Measurements from ENCODE around the gene SNTG2.

Gene SNTG2

GRCh38 chr2:1010415-1010930 is 59.8 kb downstream of the SNTG2 start:
- no peak for TF ChIP-seq CTCF (IDR thresholded peaks at IDR 0.05; ENCODE audit: insufficient read depth, low read depth, low read length, missing control alignments)
- no peak for DNase-seq (ENCODE audit: low read depth)
- H3K4me3 ChIP-seq (ENCODE audit: low read depth, low read length), result no peak overlapping the region

- no peak overlapping the region for H3K4me3 ChIP-seq (ENCODE audit: low read depth, low read length)
- TF ChIP-seq CTCF (IDR thresholded peaks at IDR 0.05; ENCODE audit: insufficient read depth, low read depth, low read length, missing control alignments), result no peak
Measured at GRCh38 chr2:1011006-1011405, 60.4 kb downstream of the SNTG2 start.

GRCh38 chr2:1011985-1012384 is 61.3 kb downstream of the SNTG2 start:
- no peak for DNase-seq (ENCODE audit: low read depth)
- TF ChIP-seq CTCF (IDR thresholded peaks at IDR 0.05; ENCODE audit: insufficient read depth, low read depth, low read length, missing control alignments), result no peak
- no peak overlapping the region for H3K4me3 ChIP-seq (ENCODE audit: low read depth, low read length)

More at GRCh38 chr2:1011006-1011405, 60.4 kb downstream of the SNTG2 start:
- no peak for DNase-seq (ENCODE audit: low read depth)

GRCh38 chr2:1014802-1015201 is 64.2 kb downstream of the SNTG2 start:
- TF ChIP-seq CTCF (IDR thresholded peaks at IDR 0.05; ENCODE audit: insufficient read depth, low read depth, low read length, missing control alignments), result no peak
- no peak for DNase-seq (ENCODE audit: low read depth)
- no peak overlapping the region for H3K4me3 ChIP-seq (ENCODE audit: low read depth, low read length)

GRCh38 chr2:1016500-1016899 is 65.9 kb downstream of the SNTG2 start:
- no peak for DNase-seq (ENCODE audit: low read depth)
- no peak overlapping the region for H3K4me3 ChIP-seq (ENCODE audit: low read depth, low read length)
- TF ChIP-seq CTCF (IDR thresholded peaks at IDR 0.05; ENCODE audit: insufficient read depth, low read depth, low read length, missing control alignments), result no peak

GRCh38 chr2:1017827-1018226 is 67.2 kb downstream of the SNTG2 start:
- no peak for TF ChIP-seq CTCF (IDR thresholded peaks at IDR 0.05; ENCODE audit: insufficient read depth, low read depth, low read length, missing control alignments)
- DNase-seq (ENCODE audit: low read depth), result no peak

GRCh38 chr2:1020206-1020605 is 69.6 kb downstream of the SNTG2 start:
- no peak overlapping the region for H3K4me3 ChIP-seq (ENCODE audit: low read depth, low read length)
- no peak for DNase-seq (ENCODE audit: low read depth)
- no peak for TF ChIP-seq CTCF (IDR thresholded peaks at IDR 0.05; ENCODE audit: insufficient read depth, low read depth, low read length, missing control alignments)

More at GRCh38 chr2:1017827-1018226, 67.2 kb downstream of the SNTG2 start:
- H3K4me3 ChIP-seq (ENCODE audit: low read depth, low read length), result no peak overlapping the region

Data from GM12865 (cell line).